Measurements from ENCODE around the gene TRPT1.
"Not testable (repeated sequence)": the region's sequence is repeated elsewhere in the genome, so short reads cannot be mapped to it uniquely, and the experiment has no call there.

Gene TRPT1

GRCh38 chr11:64258946-64259532 is 33.1 kb upstream of the TRPT1 start:
- no peak for DNase-seq (ENCODE audit: low read depth, low spot score)

DNA sequence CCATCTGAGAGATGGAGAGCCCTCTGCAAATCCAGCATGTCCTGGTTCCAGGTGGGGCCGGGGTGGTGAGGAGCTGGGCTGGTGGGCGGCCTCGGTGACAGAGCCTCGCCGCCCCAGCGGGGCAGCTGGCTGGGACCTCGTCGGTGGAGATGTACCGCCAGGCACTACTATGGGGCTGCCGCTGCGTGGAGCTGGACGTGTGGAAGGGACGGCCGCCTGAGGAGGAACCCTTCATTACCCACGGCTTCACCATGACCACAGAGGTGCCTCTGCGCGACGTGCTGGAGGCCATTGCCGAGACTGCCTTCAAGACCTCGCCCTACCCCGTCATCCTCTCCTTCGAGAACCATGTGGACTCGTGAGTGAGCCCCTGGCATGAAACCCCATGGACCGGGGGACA is 32.4 kb upstream of the TRPT1 start:
- no peak for DNase-seq (ENCODE audit: low read depth, low spot score)

DNA sequence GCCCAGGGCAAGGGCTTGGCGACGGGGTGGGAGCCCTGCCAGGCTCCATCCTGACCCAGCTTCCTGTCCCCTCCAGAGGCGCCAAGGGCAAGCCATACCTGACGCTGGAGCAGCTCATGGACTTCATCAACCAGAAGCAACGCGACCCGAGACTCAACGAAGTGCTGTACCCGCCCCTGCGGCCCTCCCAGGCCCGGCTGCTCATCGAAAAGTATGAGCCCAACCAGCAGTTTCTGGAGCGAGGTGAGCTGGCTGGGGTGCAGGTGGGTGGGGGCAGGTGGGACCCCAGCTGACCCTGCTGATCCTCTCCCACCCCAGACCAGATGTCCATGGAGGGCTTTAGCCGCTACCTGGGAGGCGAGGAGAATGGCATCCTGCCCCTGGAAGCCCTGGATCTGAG is 30.3 kb upstream of the TRPT1 start:
- DNase-seq (ENCODE audit: low read depth, low spot score) = no peak

DNA sequence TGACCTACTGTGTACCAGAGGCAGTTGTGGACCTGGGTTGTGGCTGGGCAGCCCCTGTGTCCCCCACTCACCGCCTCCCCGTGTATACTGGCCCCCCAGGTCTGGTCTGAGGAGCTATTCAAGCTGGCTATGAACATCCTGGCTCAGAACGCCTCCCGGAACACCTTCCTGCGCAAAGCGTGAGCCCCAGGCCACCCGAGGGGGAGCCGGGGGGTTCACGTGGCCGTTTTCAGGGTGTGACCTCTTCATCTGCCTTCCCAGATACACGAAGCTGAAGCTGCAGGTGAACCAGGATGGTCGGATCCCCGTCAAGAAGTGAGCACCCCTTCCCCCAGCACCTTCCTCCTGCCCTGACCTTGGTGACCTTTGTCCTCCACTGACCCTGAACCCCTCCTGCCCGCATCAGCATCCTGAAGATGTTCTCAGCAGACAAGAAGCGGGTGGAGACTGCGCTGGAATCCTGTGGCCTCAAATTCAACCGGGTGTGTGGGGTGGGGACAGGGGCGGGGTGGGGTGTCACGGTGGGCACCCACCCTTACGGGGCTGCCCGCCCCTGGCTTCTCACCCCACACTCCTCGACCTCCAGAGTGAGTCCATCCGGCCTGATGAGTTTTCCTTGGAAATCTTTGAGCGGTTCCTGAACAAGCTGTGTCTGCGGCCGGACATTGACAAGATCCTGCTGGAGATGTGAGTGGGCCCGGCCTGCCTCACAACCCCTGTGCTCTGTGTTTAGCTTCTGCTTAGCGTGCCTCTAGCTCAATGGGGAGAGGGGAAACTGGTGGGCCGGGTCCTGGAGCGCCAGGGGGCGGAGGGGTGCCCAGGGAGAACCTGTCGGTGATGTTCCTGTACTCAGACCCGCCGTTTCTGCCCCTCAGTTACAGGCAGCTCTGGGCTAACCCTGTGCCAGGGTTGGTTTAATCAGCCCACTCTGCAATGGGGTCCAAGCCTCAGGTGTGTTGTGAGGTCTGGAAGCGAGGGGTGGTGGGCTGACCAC is 29.4 kb upstream of the TRPT1 start:
- no peak for DNase-seq (ENCODE audit: low read depth, low spot score)

GRCh38 chr11:64254326-64254725 is 28.3 kb upstream of the TRPT1 start:
- DNase-seq (ENCODE audit: low read depth, low spot score) = no peak

DNA sequence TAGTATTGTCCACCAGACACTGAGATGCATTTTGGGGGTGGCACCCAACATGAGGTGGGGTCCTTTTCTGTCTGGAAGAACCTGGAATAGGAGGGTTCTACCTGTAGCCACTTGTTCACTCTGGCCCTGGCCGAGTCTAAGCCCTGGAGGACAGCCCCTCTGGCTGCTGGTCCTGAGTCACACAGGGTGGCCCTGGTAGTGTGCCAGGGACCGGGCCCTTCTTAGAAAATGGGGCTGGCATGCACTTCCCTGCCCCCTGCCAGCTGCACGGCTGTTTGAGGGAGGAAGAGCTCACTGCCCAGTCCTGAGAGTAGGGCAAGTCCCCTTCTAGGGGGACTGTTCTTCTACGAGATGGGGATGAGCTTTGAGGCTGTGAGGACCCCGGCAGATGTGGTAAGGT is 27.5 kb upstream of the TRPT1 start:
- DNase-seq (ENCODE audit: low read depth, low spot score) = no peak

DNA sequence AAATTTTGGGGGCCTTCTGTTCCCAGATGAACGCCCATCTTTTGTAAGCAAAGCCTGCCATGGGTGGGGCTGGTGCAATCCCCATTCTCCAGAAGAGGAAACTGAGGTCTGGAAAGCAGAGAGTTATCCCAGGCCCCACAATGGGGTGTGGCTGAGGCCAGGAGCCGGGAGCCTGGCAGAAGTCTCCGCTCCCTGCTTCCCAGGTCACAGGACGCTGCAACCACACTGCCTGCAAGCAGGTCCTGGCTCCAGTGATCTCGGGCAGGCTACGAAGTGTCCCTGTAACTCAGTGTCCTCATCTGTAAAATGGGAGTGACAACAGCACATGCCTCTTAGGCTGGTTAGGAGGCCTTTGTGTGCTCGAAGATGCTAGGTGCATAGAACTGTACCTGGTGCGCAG is 27.1 kb upstream of the TRPT1 start:
- DNase-seq (ENCODE audit: low read depth, low spot score) = no peak

GRCh38 chr11:64252003-64252872 is 26.3 kb upstream of the TRPT1 start:
- no peak for DNase-seq (ENCODE audit: low read depth, low spot score)

GRCh38 chr11:64251753-64252002 is 25.7 kb upstream of the TRPT1 start:
- no peak for DNase-seq (ENCODE audit: low read depth, low spot score)

- DNase-seq (ENCODE audit: low read depth, low spot score) = no peak
Observed at GRCh38 chr11:64251016-64251752, 25.2 kb upstream of the TRPT1 start, which contains the start of gene PLCB3. PLCB3 (plus strand) TSS chr11:64251530; CDS start chr11:64251650, 120 bp downstream.

GRCh38 chr11:64250415-64251015 is 24.5 kb upstream of the TRPT1 start:
- no peak for DNase-seq (ENCODE audit: low read depth, low spot score)

- DNase-seq (ENCODE audit: low read depth, low spot score) = no peak
Observed at GRCh38 chr11:64249563-64250414, 23.8 kb upstream of the TRPT1 start.

DNA sequence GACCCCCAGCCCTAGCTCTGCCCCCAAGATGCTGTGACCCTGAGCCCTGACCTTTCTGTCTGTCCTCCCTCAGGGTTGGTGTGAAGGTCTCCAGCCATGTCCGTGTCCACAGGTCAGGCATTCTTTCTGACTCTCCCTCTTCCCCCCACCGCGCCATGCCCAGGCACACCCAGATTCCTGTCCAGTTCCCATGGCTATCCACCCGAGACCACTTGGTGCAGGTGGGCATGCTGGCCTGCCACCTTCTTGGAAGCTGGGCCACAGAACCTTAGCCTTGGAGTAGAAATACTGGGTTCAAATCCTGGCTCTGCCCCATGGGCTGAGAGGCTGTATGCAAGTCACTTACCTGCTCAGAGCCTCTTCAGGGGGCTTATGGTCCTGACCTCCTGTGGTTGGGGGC is 23.1 kb upstream of the TRPT1 start:
- no peak for DNase-seq (ENCODE audit: low read depth, low spot score)

DNA sequence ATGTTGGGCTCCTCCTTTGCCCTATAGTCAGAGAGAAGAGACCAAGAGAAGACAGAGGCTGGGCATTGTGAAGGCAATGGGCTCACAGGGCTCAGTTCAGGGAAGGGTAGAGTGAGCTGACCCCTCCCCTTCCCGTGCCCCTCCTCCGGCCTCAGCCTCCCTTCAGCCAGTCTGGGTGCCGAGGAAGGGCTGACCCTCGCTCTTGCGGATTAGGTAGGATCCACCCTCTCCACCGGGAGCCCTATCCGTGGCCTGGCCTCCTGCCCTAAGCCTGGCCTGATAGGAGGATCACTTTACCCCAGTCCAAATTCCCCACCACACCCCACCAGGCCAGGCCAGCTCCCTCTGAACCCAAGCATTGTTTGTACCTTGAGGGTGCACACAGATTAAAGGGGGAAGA is 22.6 kb upstream of the TRPT1 start:
- DNase-seq (ENCODE audit: low read depth, low spot score) = no peak

DNA sequence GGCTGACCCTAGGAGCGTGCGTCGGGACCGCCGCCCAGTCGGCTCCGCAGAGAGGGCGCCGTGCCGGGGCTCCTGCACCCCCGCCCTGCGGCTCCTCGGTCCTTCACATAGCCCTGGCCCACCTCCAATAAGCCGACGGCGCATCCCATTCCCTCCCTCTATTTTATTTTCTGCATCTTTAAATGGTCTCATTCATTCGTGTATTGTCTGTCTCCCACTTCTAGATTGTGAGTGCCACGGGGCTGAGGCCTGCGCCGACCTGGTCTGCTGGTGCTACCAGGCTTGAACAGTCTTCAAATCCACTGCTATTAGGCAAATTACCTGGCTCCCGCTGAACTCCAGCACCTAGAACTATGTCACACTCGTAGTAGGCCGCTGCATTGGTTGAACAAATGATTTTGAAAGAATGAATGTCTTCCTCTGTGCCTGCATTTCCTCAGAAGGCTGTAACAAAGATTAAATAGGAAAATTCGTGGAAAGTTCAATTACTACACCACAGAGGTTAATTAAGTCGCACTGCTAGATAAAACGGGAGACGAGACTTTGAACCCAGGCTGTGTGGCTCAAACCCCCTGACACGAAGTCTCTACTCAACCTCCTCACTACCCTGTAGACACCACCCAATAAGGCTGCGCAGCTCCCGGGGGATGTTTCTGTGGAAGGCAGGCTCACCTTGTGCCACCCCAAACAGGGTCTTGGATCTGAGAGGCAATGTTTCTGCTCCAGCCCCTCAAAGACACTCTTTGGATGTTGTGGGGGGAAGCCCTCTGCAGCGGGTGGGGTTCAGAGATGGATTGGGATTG is 21.9 kb upstream of the TRPT1 start:
- no peak for DNase-seq (ENCODE audit: low read depth, low spot score)

- DNase-seq (ENCODE audit: low read depth, low spot score) = peak; percentile 78
Observed at GRCh38 chr11:64246871-64247728, 21.1 kb upstream of the TRPT1 start, which contains the start of gene PPP1R14B. PPP1R14B (minus strand) TSS chr11:64246943; CDS start chr11:64246673, 270 bp downstream.

- DNase-seq (ENCODE audit: low read depth, low spot score) = not testable (repeated sequence)
Observed at GRCh38 chr11:64246621-64246870, 20.6 kb upstream of the TRPT1 start.

DNA sequence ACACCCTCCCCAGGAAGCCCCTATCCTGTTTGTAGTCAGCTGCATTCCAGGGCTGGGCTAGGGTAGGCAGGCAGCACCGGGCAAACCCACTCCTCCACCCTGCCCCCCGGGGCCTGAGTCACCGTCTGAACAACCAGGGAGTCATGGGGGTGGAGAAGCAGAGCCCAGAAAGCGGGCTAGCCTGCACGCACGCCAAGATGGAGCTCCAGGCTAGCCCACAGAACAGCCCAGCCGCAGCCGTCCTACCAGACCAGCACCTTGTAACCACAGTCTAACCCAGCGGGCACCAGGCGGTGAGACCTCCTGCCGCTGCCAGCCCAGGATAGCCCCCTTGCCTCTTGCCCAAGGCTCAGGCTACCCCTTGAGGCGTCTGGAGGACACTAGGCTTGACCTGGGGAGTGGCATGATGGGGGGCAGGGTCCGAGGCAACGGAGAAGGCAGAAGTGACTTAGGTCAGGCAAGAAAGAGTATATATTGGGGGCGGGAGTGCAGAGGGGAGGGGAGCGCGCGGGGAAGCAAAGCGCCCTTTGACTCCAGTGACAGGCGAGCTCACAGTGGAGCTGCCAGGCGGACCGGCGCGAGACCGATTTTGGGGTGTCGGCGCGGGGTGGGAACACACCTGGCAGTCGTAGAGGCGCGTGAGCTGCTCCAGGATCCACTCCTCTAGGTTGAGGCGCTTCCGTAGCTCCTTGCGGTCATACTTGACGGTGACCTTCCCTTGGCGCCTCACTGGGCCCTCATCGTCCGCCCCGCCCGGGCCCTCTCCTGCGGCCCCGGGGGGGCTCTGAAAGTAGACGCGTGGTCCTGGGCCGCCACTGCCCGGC is 20.0 kb upstream of the TRPT1 start:
- peak; percentile 67 for DNase-seq (ENCODE audit: low read depth, low spot score)
